Measurements from ENCODE around the gene HSD17B12. TPM values are rescaled to one million over a fixed set of nuclear protein-coding genes. Genes with fewer than 3 reads are reported as not detected.

HSD17B12 gene
- total and polyA plus RNA-seq, 2 of the 8 experiments (the other 6 are each of a cell fraction or from before 2014, with no cell fraction given): 46.0 to 121 TPM

- TF ChIP-seq CHD7 (IDR thresholded peaks at IDR 0.05; ENCODE audit: insufficient replicate concordance, low read length) (no peak), BCL11A (IDR thresholded peaks at IDR 0.05; ENCODE audit: low read depth in 2 of 2, low read length in 2 of 2) (no peak), GTF2F1 (IDR thresholded peaks at IDR 0.05; ENCODE audit: borderline replicate concordance, low read depth, low read length) (no peak), SUZ12 (IDR thresholded peaks at IDR 0.05; ENCODE audit: low read length) (no peak), KDM1A (IDR thresholded peaks at IDR 0.05; ENCODE audit: borderline replicate concordance, low read length) (no peak), SRF (IDR thresholded peaks at IDR 0.05; ENCODE audit: low read depth, low read length) (no peak), CTBP2 (IDR thresholded peaks at IDR 0.05; ENCODE audit: borderline replicate concordance, insufficient read depth, insufficient read length, low read length) (no peak), SP1 (IDR thresholded peaks at IDR 0.05; ENCODE audit: low read depth, low read length) (no peak), SAP30 (IDR thresholded peaks at IDR 0.05; ENCODE audit: insufficient read depth, insufficient replicate concordance, low read length) (no peak), FOSL1 (IDR thresholded peaks at IDR 0.05; ENCODE audit: insufficient read depth, low read depth, low read length) (no peak), RAD21 (IDR thresholded peaks at IDR 0.05 in 1 of 2, conservative IDR thresholded peaks at IDR 0.05 in 1 of 2; ENCODE audit: low read depth in 2 of 2, low read length in 2 of 2) (no peak)
Measured at GRCh38 chr11:43772733-43773132, 92.2 kb downstream of the HSD17B12 start (continued).

All from H1 (cell line).